Glutamatergic neuron (in vitro differentiated cells): Measurements from ENCODE around the gene PPDPF. TPM values are rescaled to one million over a fixed set of nuclear protein-coding genes. Genes with fewer than 3 reads are reported as not detected.

Source experiments
- DNase-seq: peaks from one replicate; pipeline ENCODE4 v3.0.0; 2022
- H3K27ac Mint-ChIP-seq: one replicate; pipeline ENCODE4 v1.8.0; 2020; ENCODE audit warnings: mild to moderate bottlenecking, mixed read lengths, inconsistent platforms; ENCODE audit not compliant: unreplicated experiment
- H3K27me3 Mint-ChIP-seq: one replicate; pipeline ENCODE4 v1.8.0; 2020; ENCODE audit warnings: mild to moderate bottlenecking, moderate library complexity, mixed read lengths, inconsistent platforms; ENCODE audit not compliant: unreplicated experiment
- H3K36me3 Mint-ChIP-seq: one replicate; pipeline ENCODE4 v1.8.0; 2020; ENCODE audit warnings: mild to moderate bottlenecking, mixed read lengths, inconsistent platforms; ENCODE audit not compliant: unreplicated experiment
- H3K4me1 Mint-ChIP-seq: one replicate; pipeline ENCODE4 v1.8.0; 2020; ENCODE audit warnings: mild to moderate bottlenecking, low read depth, mixed read lengths, inconsistent platforms; ENCODE audit not compliant: unreplicated experiment
- H3K4me3 Mint-ChIP-seq: one replicate; pipeline ENCODE4 v1.8.0; 2020; ENCODE audit warnings: mild to moderate bottlenecking, mixed read lengths, inconsistent platforms; ENCODE audit not compliant: unreplicated experiment
- H3K9me3 Mint-ChIP-seq: one replicate; pipeline ENCODE4 v1.8.0; 2020; ENCODE audit warnings: mild to moderate bottlenecking, moderate library complexity, mixed read lengths, inconsistent platforms; ENCODE audit not compliant: unreplicated experiment
- total RNA-seq: library from RNA; stranded (reverse); fragmentation: NEBNext Ultra II Directional; extraction: Animal tissue kit (Norgen Biotek cat#: 25700); gene quantifications from one replicate; pipeline ENCODE4 v1.2.1, GENCODE V29; 2021; ENCODE audit not compliant: unreplicated experiment
- TF ChIP-seq, protein P1 (sequence below): fragments of 200-600 bp; sonication (generic); IDR thresholded peaks from one replicate; pipeline ENCODE4 v1.5.0; 2021; ENCODE audit not compliant: partially characterized antibody, unreplicated experiment

PPDPF gene
- total RNA-seq, 1 donor from 2014 or later, result 293 TPM

DNA sequence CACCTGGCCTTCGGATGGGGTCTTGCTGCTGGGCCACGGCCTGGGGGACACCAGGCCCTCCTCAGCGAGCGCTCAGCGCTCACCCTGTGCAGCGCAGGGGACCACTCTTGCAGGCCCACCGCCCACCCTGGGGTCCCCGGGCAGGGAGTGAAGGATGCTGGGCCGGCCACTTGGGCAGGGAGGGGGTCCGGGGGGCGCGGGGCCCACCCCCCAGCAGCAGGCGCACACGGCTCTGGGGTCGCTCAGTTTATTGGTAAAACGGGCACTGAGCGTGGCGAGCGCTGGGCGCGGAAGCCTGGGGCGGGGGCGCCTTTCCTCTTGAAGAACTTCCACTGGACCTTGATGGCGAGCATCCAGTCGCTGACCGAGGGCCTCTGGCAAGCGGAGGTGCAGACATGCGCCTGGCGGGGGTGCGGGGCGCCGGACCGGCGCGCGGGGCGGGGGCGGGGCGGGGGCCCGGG is 32.8 kb upstream of the PPDPF start:
- Mint-ChIP-seq H3K27ac (no peak overlapping the region), H3K36me3 (peaks cover 13% of the 10 kb centered on the region), H3K27me3 (peaks cover 8% of the 10 kb centered on the region), H3K4me1 (peaks cover 4% of the 10 kb centered on the region), H3K4me3 (no peak overlapping the region), H3K9me3 (peaks cover 7% of the 10 kb centered on the region)
- TF ChIP-seq, protein P1, sequence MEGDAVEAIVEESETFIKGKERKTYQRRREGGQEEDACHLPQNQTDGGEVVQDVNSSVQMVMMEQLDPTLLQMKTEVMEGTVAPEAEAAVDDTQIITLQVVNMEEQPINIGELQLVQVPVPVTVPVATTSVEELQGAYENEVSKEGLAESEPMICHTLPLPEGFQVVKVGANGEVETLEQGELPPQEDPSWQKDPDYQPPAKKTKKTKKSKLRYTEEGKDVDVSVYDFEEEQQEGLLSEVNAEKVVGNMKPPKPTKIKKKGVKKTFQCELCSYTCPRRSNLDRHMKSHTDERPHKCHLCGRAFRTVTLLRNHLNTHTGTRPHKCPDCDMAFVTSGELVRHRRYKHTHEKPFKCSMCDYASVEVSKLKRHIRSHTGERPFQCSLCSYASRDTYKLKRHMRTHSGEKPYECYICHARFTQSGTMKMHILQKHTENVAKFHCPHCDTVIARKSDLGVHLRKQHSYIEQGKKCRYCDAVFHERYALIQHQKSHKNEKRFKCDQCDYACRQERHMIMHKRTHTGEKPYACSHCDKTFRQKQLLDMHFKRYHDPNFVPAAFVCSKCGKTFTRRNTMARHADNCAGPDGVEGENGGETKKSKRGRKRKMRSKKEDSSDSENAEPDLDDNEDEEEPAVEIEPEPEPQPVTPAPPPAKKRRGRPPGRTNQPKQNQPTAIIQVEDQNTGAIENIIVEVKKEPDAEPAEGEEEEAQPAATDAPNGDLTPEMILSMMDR, result no peak
- peak; percentile 35 for DNase-seq

DNA sequence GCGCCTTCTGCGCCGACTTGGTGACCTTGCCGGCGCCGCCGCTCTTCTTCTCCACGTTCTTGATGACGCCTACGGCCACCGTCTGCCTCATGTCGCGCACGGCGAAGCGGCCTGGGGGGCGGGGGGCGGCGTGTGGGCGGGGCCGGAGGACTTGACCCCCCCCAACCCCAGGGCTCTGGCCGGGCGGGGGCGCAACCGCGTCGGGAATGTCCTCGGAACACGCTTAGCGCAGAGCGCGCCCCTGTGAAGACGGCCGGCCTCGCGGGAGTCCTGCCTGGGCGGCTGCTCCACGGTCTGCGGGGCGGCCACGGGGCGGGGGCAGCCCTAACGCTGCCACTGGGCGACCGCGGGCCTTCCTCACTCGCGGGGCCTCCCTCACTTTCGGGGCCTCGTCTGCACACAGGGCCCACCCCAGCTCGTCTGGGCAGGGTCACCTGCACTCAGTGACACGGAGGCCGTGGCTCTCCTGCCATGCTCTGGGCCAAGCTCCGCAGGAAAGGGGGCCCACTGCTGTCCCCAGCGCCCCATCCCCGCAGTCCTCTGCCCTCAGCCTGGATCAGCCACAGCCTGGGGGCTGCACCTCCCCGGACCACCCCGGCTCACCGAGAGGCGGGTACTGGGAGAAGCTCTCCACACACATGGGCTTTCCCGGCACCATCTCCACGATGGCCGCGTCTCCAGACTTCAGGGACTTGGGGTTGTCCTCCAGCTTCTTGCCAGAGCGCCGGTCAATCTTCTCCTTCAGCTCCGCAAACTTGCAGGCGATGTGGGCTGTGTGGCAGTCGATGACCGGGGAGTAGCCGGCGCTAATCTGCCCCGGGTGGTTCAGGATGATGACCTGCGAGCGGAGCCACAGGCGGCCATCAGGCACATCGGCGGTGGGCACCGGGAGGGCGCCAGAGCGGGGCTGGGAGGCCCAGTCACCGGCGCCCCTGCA is 32.0 kb upstream of the PPDPF start:
- TF ChIP-seq, protein P1, result no peak
- Mint-ChIP-seq H3K4me3 (no peak overlapping the region), H3K4me1 (peaks cover 2% of the 10 kb centered on the region), H3K9me3 (peaks cover 7% of the 10 kb centered on the region), H3K27me3 (peaks cover 8% of the 10 kb centered on the region), H3K36me3 (peaks cover 14% of the 10 kb centered on the region), H3K27ac (no peak overlapping the region)
- DNase-seq, result peak; percentile 59

DNA sequence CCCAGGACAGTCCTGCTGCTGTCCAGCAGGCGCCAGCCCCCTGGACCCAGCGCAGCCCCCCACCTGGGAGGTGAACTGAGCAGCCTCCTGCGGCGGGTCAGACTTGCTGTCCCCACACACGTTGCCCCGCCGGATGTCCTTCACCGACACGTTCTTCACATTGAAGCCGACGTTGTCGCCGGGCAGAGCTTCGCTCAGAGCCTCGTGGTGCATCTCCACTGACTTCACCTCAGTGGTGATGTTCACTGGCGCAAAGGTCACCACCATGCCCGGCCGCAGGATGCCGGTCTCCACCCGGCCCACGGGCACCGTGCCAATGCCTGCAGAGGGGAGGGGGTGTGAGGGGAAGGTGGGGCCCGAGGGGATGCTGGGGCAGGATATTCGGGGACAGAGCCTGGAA is 30.1 kb upstream of the PPDPF start:
- Mint-ChIP-seq H3K36me3 (peaks cover 14% of the 10 kb centered on the region), H3K4me3 (no peak overlapping the region), H3K9me3 (peaks cover 7% of the 10 kb centered on the region), H3K27ac (no peak overlapping the region), H3K27me3 (peaks cover 8% of the 10 kb centered on the region), H3K4me1 (no peaks in the 10 kb centered on the region)
- TF ChIP-seq, protein P1, result no peak
- DNase-seq, result no peak

DNA sequence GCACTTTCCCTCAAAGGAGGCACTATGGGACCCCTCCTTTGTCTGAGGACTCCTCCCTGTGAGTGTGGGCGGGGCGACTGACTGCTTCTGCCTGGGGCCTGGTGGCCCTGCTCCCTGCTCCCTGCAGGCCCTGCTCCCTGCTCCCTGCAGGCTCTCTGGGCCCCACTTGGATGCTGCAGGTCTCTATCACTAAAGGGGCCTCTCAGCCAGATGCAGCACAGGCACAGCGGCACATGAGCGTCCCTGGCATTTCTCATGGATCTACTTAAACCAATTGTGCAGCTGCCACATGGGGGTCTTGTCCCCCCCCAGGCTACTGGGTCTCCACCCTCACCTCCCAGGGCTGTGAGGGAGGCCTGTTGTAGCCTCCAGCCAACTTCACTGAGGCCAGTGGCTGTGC is 29.5 kb upstream of the PPDPF start:
- H3K4me1 Mint-ChIP-seq, result no peaks in the 10 kb centered on the region
- no peak overlapping the region for H3K4me3 Mint-ChIP-seq
- peaks cover 7% of the 10 kb centered on the region for H3K9me3 Mint-ChIP-seq
- TF ChIP-seq, protein P1, result no peak
- DNase-seq, result no peak
- H3K36me3 Mint-ChIP-seq, result peaks cover 14% of the 10 kb centered on the region
- peaks cover 10% of the 10 kb centered on the region for H3K27me3 Mint-ChIP-seq
- no peak overlapping the region for H3K27ac Mint-ChIP-seq

DNA sequence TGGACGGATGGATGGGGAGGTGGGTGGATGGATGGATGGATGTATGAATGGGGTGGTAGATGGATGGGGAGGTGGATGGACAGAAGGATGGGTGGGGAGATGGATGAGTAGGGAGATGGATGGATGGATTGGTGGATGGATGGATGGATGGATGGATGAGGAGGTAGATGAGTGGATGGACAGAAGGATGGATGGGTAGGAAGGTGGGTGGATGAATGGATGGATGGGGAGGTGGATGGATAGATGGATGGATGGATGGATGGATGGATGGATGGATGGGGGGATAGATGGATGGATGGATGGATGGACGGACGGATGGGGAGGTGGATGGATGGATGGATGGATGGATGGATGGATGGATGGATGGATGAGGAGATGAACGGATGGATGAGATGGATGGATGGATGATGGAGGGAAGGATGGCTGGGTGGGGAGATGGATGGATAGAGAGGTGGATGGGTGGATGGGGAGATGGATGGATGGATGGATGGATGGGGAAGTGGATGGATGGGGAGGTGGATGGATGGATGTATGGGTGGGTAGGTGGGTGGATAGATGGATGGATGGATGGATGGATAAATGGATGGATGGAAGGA is 28.8 kb upstream of the PPDPF start:
- Mint-ChIP-seq H3K4me1 (no peaks in the 10 kb centered on the region), H3K9me3 (peaks cover 4% of the 10 kb centered on the region), H3K36me3 (peaks cover 14% of the 10 kb centered on the region), H3K4me3 (no peak overlapping the region), H3K27me3 (peaks cover 10% of the 10 kb centered on the region), H3K27ac (no peak overlapping the region)
- DNase-seq, result no peak
- TF ChIP-seq, protein P1, result no peak
